Astrocyte of the cerebellum (primary cell): ENCODE measurements around the gene TSPAN31.
A peak's percentile ranks its signal among the peaks of the same experiment; 100 is the strongest.

Experiments used
- DNase-seq: peaks from one replicate; pipeline ENCODE4 v3.0.0-alpha.2; 2011; ENCODE audit warnings: low read depth
- H3K4me3 ChIP-seq: 2 replicates; pipeline ENCODE4 v1.5.1; 2011; ENCODE audit warnings: mild to moderate bottlenecking, low read depth, low read length, moderate library complexity
- in situ Hi-C: cut with HindIII; loops from 2 replicates; pipeline ENCODE4 v1.10.0; 2017; ENCODE audit warnings: low sequenced_read_pairs
- TF ChIP-seq, protein P1 (sequence below): IDR thresholded peaks from 2 replicates; pipeline ENCODE4 v1.5.1; 2012; ENCODE audit warnings: low read length, low read depth, moderate library complexity, mild to moderate bottlenecking; ENCODE audit errors: missing control alignments

Gene TSPAN31

DNA sequence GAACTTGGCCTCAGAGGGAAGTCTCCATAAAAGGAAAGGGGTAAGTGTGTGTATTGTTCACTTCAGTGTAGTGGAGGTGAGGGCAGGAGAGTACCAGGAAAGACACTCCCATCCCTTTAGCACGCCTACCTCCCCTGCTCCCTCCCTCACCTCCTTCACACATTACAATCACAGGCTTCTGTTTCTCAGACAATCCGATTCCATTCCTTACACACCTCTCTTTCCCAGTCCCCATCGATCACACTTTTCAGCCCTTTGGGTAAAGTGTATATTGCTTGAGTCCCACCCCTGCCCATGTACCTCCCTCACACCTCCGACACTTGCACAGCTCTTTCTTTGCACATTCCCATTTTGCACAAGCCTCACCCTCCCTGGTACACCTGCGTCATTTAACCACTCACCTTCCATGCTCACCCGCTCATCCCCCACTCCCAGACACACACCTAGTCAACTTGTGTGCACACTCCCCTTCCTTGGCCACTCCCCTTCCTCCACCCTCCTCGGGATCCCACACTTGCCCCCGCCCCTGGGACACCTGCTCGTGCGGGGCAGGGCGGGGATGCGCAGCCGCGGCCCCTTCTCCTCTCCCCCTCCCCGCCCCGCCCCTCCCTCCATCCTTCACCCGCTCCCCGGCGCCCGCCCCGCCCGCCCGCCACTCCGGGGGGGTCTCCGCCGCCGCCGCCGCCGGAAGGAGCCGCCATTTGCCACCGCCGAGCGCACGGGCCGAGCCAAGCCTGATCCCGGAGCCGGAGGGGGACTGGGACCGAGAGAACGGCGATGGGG, 9.8 kb downstream of the TSPAN31 start, which contains the start of gene MARCHF9:
MARCHF9 (plus strand) TSS at position 693 of the 783 bp plus-strand sequence. CDS start 426 bp downstream, outside the sequence.
- TF ChIP-seq, protein P1, sequence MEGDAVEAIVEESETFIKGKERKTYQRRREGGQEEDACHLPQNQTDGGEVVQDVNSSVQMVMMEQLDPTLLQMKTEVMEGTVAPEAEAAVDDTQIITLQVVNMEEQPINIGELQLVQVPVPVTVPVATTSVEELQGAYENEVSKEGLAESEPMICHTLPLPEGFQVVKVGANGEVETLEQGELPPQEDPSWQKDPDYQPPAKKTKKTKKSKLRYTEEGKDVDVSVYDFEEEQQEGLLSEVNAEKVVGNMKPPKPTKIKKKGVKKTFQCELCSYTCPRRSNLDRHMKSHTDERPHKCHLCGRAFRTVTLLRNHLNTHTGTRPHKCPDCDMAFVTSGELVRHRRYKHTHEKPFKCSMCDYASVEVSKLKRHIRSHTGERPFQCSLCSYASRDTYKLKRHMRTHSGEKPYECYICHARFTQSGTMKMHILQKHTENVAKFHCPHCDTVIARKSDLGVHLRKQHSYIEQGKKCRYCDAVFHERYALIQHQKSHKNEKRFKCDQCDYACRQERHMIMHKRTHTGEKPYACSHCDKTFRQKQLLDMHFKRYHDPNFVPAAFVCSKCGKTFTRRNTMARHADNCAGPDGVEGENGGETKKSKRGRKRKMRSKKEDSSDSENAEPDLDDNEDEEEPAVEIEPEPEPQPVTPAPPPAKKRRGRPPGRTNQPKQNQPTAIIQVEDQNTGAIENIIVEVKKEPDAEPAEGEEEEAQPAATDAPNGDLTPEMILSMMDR = no peak
- no peak for DNase-seq
- in situ Hi-C loops = loop anchor here (5.0 kb wide), 1 partner anchor 63 kb away; the partner anchor contains the start of gene AVIL
- peak within 1 kb of the TSS; percentile 55 for H3K4me3 ChIP-seq

- TF ChIP-seq, protein P1 = no peak
- peak overlapping the region; percentile 55 for H3K4me3 ChIP-seq
- no peak for DNase-seq
- in situ Hi-C loops = loop anchor here (5.0 kb wide), 1 partner anchor 62 kb away; the partner anchor contains the start of gene AVIL
Observed at GRCh38 chr12:57755194-57755453, 10.3 kb downstream of the TSPAN31 start.

- no peak for DNase-seq
- TF ChIP-seq, protein P1 = no peak
- H3K4me3 ChIP-seq = peak overlapping the region; percentile 55
- in situ Hi-C loops = loop anchor here (5.0 kb wide), 1 partner anchor 62 kb away; the partner anchor contains the start of gene AVIL
Observed at GRCh38 chr12:57755454-57756372, 10.9 kb downstream of the TSPAN31 start.

GRCh38 chr12:57756406-57757341, 11.8 kb downstream of the TSPAN31 start:
- H3K4me3 ChIP-seq = peak overlapping the region; percentile 55
- TF ChIP-seq, protein P1 = peak; percentile 76
- DNase-seq = no peak
- in situ Hi-C loops = loop anchor here (5.0 kb wide), 1 partner anchor 61 kb away; the partner anchor contains the start of gene AVIL

DNA sequence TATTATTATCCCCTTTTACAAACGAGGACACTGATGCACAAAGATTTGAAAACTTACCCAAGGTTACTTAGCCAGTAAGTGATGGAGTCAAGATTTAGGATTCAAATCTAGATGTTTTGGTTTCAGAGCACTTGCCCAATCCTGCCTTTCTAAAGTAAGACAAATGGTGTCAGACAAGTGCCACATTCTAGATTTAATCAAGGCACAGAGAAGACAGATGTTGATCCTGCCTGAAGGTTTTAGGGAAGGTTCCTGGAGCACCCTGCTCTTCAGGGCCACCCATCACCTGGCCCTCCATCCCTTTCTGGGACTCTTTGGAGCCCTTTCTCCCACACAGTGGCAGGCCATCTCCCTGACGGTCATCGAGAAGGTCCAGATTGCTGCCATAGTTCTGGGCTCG, 12.9 kb downstream of the TSPAN31 start:
- in situ Hi-C loops = loop anchor here (5.0 kb wide), 1 partner anchor 60 kb away; the partner anchor contains the start of gene AVIL
- no peak for DNase-seq
- TF ChIP-seq, protein P1 = no peak
- H3K4me3 ChIP-seq = no peak overlapping the region
